Astrocyte of the cerebellum (primary cell): ENCODE data around the gene PCGF1.

Experiments used
- DNase-seq: peaks from one replicate; pipeline ENCODE4 v3.0.0-alpha.2; 2011; ENCODE audit warnings: low read depth
- H3K4me3 ChIP-seq: 2 replicates; pipeline ENCODE4 v1.5.1; 2011; ENCODE audit warnings: mild to moderate bottlenecking, low read depth, low read length, moderate library complexity
- in situ Hi-C: cut with HindIII; loops from 2 replicates; pipeline ENCODE4 v1.10.0; 2017; ENCODE audit warnings: low sequenced_read_pairs
- TF ChIP-seq, protein P1 (sequence below): IDR thresholded peaks from 2 replicates; pipeline ENCODE4 v1.5.1; 2012; ENCODE audit warnings: low read length, low read depth, moderate library complexity, mild to moderate bottlenecking; ENCODE audit errors: missing control alignments

PCGF1 gene

DNA sequence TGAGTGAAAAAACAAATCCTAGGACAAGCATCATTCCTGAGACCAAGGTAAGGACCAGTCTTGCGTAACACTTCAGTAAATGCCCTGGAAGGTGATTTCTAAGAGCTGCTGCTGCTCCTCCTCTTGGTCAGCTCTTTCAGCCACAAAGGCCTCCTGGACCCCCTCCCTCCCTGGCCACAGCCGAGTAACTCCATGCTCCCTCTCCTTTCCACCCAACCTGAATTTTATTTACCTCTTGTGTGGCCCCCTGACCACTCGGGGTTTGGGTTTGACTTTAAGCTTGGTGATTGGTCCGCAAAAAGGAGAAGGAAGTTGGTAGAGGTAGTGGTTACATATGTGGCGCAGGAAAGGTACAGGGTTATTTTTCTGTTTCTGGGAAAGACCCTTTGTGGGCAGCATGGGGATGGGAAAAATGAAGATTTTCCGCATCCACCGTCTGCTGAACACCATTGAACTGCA lies 31.4 kb upstream of the PCGF1 start:
- TF ChIP-seq, protein P1, sequence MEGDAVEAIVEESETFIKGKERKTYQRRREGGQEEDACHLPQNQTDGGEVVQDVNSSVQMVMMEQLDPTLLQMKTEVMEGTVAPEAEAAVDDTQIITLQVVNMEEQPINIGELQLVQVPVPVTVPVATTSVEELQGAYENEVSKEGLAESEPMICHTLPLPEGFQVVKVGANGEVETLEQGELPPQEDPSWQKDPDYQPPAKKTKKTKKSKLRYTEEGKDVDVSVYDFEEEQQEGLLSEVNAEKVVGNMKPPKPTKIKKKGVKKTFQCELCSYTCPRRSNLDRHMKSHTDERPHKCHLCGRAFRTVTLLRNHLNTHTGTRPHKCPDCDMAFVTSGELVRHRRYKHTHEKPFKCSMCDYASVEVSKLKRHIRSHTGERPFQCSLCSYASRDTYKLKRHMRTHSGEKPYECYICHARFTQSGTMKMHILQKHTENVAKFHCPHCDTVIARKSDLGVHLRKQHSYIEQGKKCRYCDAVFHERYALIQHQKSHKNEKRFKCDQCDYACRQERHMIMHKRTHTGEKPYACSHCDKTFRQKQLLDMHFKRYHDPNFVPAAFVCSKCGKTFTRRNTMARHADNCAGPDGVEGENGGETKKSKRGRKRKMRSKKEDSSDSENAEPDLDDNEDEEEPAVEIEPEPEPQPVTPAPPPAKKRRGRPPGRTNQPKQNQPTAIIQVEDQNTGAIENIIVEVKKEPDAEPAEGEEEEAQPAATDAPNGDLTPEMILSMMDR: no peak
- in situ Hi-C loops: no loop called here
- no peak overlapping the region for H3K4me3 ChIP-seq
- DNase-seq: no peak

- in situ Hi-C loops: no loop called here
- DNase-seq: no peak
- H3K4me3 ChIP-seq: no peak overlapping the region
- TF ChIP-seq, protein P1: no peak
Observed at GRCh38 chr2:74537140-74537539, 29.6 kb upstream of the PCGF1 start.

GRCh38 chr2:74536166-74536950 lies 28.9 kb upstream of the PCGF1 start:
- no peak overlapping the region for H3K4me3 ChIP-seq
- TF ChIP-seq, protein P1: no peak
- DNase-seq: no peak
- in situ Hi-C loops: no loop called here

- in situ Hi-C loops: no loop called here
- no peak overlapping the region for H3K4me3 ChIP-seq
- DNase-seq: no peak
- TF ChIP-seq, protein P1: no peak
Observed at GRCh38 chr2:74535440-74535965, 28.0 kb upstream of the PCGF1 start.

DNA sequence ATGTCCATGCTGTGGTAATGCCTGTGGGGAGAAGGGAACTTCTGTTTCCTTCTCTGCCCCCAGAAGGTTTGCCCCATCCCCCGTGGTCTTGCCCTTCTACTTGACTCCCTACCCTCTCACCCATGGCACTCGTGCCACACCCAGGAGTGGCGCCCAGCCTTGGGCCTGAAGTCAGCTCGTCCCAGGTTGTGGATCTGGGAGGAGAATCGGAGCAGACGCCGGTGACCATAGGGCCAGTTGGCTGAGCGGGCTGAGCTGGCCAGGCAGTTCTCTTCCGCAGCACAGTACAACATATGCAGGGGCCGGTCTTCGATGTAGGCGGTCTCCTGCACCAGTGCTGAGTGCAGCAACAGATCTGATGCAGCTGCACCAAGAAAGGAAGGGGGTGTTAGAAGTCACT lies 26.9 kb upstream of the PCGF1 start:
- TF ChIP-seq, protein P1: no peak
- DNase-seq: no peak
- in situ Hi-C loops: no loop called here
- no peak overlapping the region for H3K4me3 ChIP-seq

- no peak for DNase-seq
- TF ChIP-seq, protein P1: no peak
- no peak overlapping the region for H3K4me3 ChIP-seq
- in situ Hi-C loops: no loop called here
Observed at GRCh38 chr2:74533464-74533863, 26.0 kb upstream of the PCGF1 start.
